K562 (cell line): ENCODE data around the gene SOX4. TPM values are rescaled to one million over a fixed set of nuclear protein-coding genes. Genes with fewer than 3 reads are reported as not detected.
A peak's percentile ranks its signal among the peaks of the same experiment; 100 is the strongest.

Experiments used
- ATAC-seq: fragments of 200-7000 bp; cut with Tn5 transposase; 3 replicates; pipeline ENCODE4 v1.9.1; 2020; ENCODE audit warnings: moderate library complexity
- BruUV-seq: library from RNA; stranded (reverse); fragments of 400-500 nt; replicated peaks from 2 replicates; lab custom pipeline; 2021; lab: Mats Ljungman, UMichigan
- CTCF ChIA-PET: fragments of 300-600 bp; formaldehyde crosslinking; extraction: SDS; loops from one replicate; lab custom pipeline; 2021; ENCODE audit warnings: low intra/inter-chr PET ratio; lab: Yijun Ruan, JAX
- POLR2A ChIA-PET: fragments of 300-600, 350-650 bp; sonication (Branson Sonifier 250); formaldehyde crosslinking; extraction: SDS; loops from one replicate; lab custom pipeline; 2021; ENCODE audit warnings: antibody characterized with exemption, inconsistent platforms; lab: Yijun Ruan, JAX
- DNase-seq, 4 experiments: peaks; one replicate each; pipeline versions ENCODE4 v3.0.0 to v3.0.0-alpha.2; 2011 to 2018; ENCODE audit warnings: low spot score in 3 of 4, mixed read lengths in 3 of 4; ENCODE audit errors: extremely low read depth in 1 of 4
- FAIRE-seq: peaks from 2 replicates; lab custom pipeline; 2011; peaks lifted over from hg19 to GRCh38; lab: Jason Lieb, UNC
- H2AFZ ChIP-seq: 2 replicates; pipeline ENCODE4 v1.6.0; 2011; ENCODE audit warnings: low read depth, low read length, control low read depth, inconsistent platforms
- H3K27ac ChIP-seq: fragments of 200-600 bp; 3 replicates; pipeline ENCODE4 v1.8.0; 2011; ENCODE audit warnings: low read depth, mild to moderate bottlenecking, control low read depth, inconsistent platforms, low read length, moderate library complexity, mixed read lengths; ENCODE audit errors: extremely low read depth
- H3K27me3 ChIP-seq, 2 experiments: fragments of 300-600 bp in 1 of 2; 2 replicates in 1 of 2; 3 replicates in 1 of 2; pipeline versions ENCODE4 v1.6.0 to v1.8.0; 2011; ENCODE audit warnings: inconsistent platforms in 2 of 2, low read length in 2 of 2, mild to moderate bottlenecking in 1 of 2, mixed read lengths in 1 of 2, moderate library complexity in 1 of 2; ENCODE audit not compliant: control insufficient read depth in 2 of 2, insufficient read depth in 2 of 2
- H3K36me3 ChIP-seq: fragments of 300-600 bp; 3 replicates; pipeline ENCODE4 v1.8.0; 2011; ENCODE audit warnings: mild to moderate bottlenecking, low read length, inconsistent platforms; ENCODE audit not compliant: control insufficient read depth, insufficient read depth
- H3K4me1 ChIP-seq, 2 experiments: fragments of 200-600 bp in 1 of 2; replicated peaks in 1 of 2; 2 replicates in 1 of 2; 3 replicates in 1 of 2; pipeline versions ENCODE4 v1.5.1 to v1.8.0; 2011; ENCODE audit warnings: inconsistent platforms in 2 of 2, low read length in 2 of 2, mild to moderate bottlenecking in 1 of 2, mixed read lengths in 1 of 2, moderate library complexity in 1 of 2; ENCODE audit not compliant: control insufficient read depth in 2 of 2, insufficient read depth in 2 of 2
- H3K4me2 ChIP-seq: 2 replicates; pipeline ENCODE4 v1.6.1; 2011; ENCODE audit warnings: low read length, control low read depth, inconsistent platforms, mixed read lengths; ENCODE audit not compliant: insufficient read depth
- H3K4me3 ChIP-seq: fragments of 200-600 bp; sonication (generic), shearing (Covaris generic); 2 replicates; pipeline ENCODE4 v1.5.1; 2016; ENCODE audit warnings: control low read depth, inconsistent platforms
- H3K79me2 ChIP-seq: fragments of 200-600 bp; 3 replicates; pipeline ENCODE4 v1.8.0; 2011; ENCODE audit warnings: low read length, inconsistent platforms; ENCODE audit not compliant: control insufficient read depth, insufficient read depth
- H3K9ac ChIP-seq, 2 experiments: 2 replicates each; pipeline versions ENCODE4 v1.6.0 to v1.6.1; 2011; ENCODE audit warnings: low read depth in 2 of 2, low read length in 2 of 2, control low read depth in 1 of 2, inconsistent platforms in 1 of 2, mild to moderate bottlenecking in 1 of 2, mixed read lengths in 1 of 2; ENCODE audit not compliant: insufficient read depth in 1 of 2
- H3K9me1 ChIP-seq: one replicate; pipeline ENCODE4 v1.6.0; 2011; ENCODE audit warnings: inconsistent platforms, mild to moderate bottlenecking, low read length, moderate library complexity; ENCODE audit not compliant: control insufficient read depth, insufficient read depth
- H3K9me3 ChIP-seq: replicated peaks from 2 replicates; pipeline ENCODE4 v1.5.1; 2011; ENCODE audit warnings: low read depth, low read length, inconsistent platforms; ENCODE audit not compliant: control insufficient read depth, insufficient read depth
- H4K20me1 ChIP-seq: replicated peaks from 2 replicates; pipeline ENCODE4 v1.6.1; 2011; ENCODE audit warnings: low read length, inconsistent platforms, mixed read lengths; ENCODE audit not compliant: control insufficient read depth, insufficient read depth
- ATF7 ChIP-seq: fragments of 450-650 bp; IDR thresholded peaks from 2 replicates; pipeline ENCODE4 v1.7.1; 2014; ENCODE audit warnings: mild to moderate bottlenecking, moderate library complexity
- BCOR ChIP-seq: fragments of 450-650 bp; IDR thresholded peaks from 2 replicates; pipeline ENCODE4 v1.6.1; 2016
- HDAC1 ChIP-seq, 2 experiments: fragments of 450-650 bp; IDR thresholded peaks; 2 replicates each; pipeline ENCODE4 v1.6.1; 2016 to 2017; ENCODE audit warnings: inconsistent platforms in 1 of 2, mild to moderate bottlenecking in 1 of 2, moderate library complexity in 1 of 2
- HNRNPLL ChIP-seq: fragments of 200-400 bp; formaldehyde crosslinking; IDR thresholded peaks from 2 replicates; pipeline ENCODE4 v1.6.1; 2017; ENCODE audit warnings: low read length, low read depth, mild to moderate bottlenecking; ENCODE audit not compliant: poor library complexity, severe bottlenecking
- MECOM ChIP-seq: fragments of 250-450 bp; sonication (Bioruptor Pico); IDR thresholded peaks from 2 replicates; pipeline ENCODE4 v1.8.0; 2022; ENCODE audit warnings: inconsistent platforms
- PCBP1 ChIP-seq: fragments of 200-400 bp; formaldehyde crosslinking; IDR thresholded peaks from 2 replicates; pipeline ENCODE4 v1.6.1; 2018; ENCODE audit warnings: mild to moderate bottlenecking, low read depth, low read length; ENCODE audit not compliant: poor library complexity, severe bottlenecking
- SAFB ChIP-seq: fragments of 200-400 bp; formaldehyde crosslinking; IDR thresholded peaks from 2 replicates; pipeline ENCODE4 v1.6.1; 2017; ENCODE audit warnings: low read depth, low read length, borderline replicate concordance
- SP2 ChIP-seq: IDR thresholded peaks from 2 replicates; pipeline ENCODE4 v1.6.1; 2011; ENCODE audit warnings: mild to moderate bottlenecking, low read depth, low read length, moderate library complexity; ENCODE audit not compliant: poor library complexity, severe bottlenecking; ENCODE audit errors: extremely low read depth
- SRSF3 ChIP-seq: fragments of 200-400 bp; formaldehyde crosslinking; IDR thresholded peaks from 2 replicates; pipeline ENCODE4 v1.6.1; 2016; ENCODE audit warnings: mild to moderate bottlenecking, low read length, moderate library complexity; ENCODE audit not compliant: insufficient read depth
- TAL1 ChIP-seq: fragments of 450-650 bp; IDR thresholded peaks from 2 replicates; pipeline ENCODE4 v1.6.1; 2016; ENCODE audit warnings: mild to moderate bottlenecking
- YBX1 ChIP-seq: fragments of 450-650 bp; IDR thresholded peaks from 2 replicates; pipeline ENCODE4 v1.7.1; 2016; ENCODE audit warnings: mild to moderate bottlenecking
- ZNF143 ChIP-seq: sonication (generic); formaldehyde crosslinking; IDR thresholded peaks from 2 replicates; pipeline ENCODE4 v1.9.0; 2022; ENCODE audit warnings: mild to moderate bottlenecking, missing genetic modification reagents
- ZNF311 ChIP-seq: fragments of 250-450 bp; sonication (Bioruptor Pico); IDR thresholded peaks from 2 replicates; pipeline ENCODE4 v1.4.0; 2020; ENCODE audit warnings: mild to moderate bottlenecking, moderate library complexity
- WGBS: fragments of 100-300 bp; shearing (Covaris generic); methylation state at CpG from one replicate; pipeline ENCODE4 v1.1.6; 2016; ENCODE audit warnings: low coverage, mixed read lengths; ENCODE audit not compliant: insufficient coverage; ENCODE audit errors: missing lambda C conversion rate; 5-methylcytosine and 5-hydroxymethylcytosine counted together
- in situ Hi-C: fragments of 300-500 bp; cut with MboI; formaldehyde crosslinking; loops from 4 replicates; pipeline ENCODE4 v1.15.0; 2018; ENCODE audit warnings: inconsistent platforms, mixed read lengths
- intact Hi-C: fragments of 100-400 bp; cut with micrococcal nuclease; formaldehyde crosslinking; loops from 2 replicates; pipeline ENCODE4 v1.14.2; 2022
- polyA plus RNA-seq, 8 experiments: library from polyadenylated mRNA; depleted of rRNA in 4 of 8; stranded (reverse) in 5 of 8; unstranded in 3 of 8; fragments of >200 nt; fragmentation: Nextera tagmentation in 2 of 8; fragmentation: Illumina TruSeq in 1 of 8; extraction: Ambion mirVana in 2 of 8; extraction: Trizol in 1 of 8; gene quantifications; 2 replicates each; pipeline versions ENCODE4 v1.2.1 to v1.2.3, GENCODE V29; 2011 to 2014; ENCODE audit warnings: inconsistent platforms in 1 of 8, missing spikeins in 1 of 8
- total RNA-seq, 7 experiments: library from RNA; depleted of rRNA in 6 of 7; stranded (reverse); fragments of >200 nt in 6 of 7; fragmentation: Illumina TruSeq in 2 of 7; extraction: Trizol in 2 of 7; gene quantifications; 2 replicates each; pipeline versions ENCODE4 v1.2.1 to v1.2.3, GENCODE V29; 2011 to 2021; ENCODE audit warnings: low replicate concordance in 1 of 7
- TF ChIP-seq, protein P1 (sequence below): fragments of 450-650 bp; IDR thresholded peaks from one replicate; pipeline ENCODE4 v1.6.1; 2018; ENCODE audit warnings: mild to moderate bottlenecking, moderate library complexity; ENCODE audit not compliant: partially characterized antibody

Gene SOX4
- total and polyA plus RNA-seq, 9 of the 15 experiments (the other 6 are each of a cell fraction or from before 2014, with no cell fraction given), result 0.03 to 0.29 (median 0.04) TPM

DNA sequence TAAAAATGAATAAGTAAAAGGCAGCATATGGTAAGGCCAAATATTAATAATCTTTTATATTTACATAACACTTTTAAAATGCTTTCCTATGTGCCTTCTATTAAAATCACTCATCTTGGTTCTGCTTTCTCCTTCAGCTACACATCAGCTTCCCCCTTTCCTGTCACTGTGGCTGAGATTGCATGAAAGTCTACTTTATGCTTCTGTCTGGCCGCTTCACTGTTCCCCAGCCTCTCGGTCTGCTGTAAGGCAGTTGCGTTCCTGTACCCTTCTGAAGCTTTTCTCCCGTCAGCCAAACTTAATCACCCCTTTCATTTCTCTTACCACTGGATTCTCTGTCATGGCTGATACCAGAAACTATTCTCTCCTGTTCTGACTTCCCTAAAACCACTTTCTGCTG is 34.6 kb downstream of the SOX4 start:
- H3K4me2 ChIP-seq, result no peak overlapping the region
- WGBS, result 5% methylated on average over 4 of the region's 4 CpGs
- CTCF ChIA-PET, result no interaction called here

DNA sequence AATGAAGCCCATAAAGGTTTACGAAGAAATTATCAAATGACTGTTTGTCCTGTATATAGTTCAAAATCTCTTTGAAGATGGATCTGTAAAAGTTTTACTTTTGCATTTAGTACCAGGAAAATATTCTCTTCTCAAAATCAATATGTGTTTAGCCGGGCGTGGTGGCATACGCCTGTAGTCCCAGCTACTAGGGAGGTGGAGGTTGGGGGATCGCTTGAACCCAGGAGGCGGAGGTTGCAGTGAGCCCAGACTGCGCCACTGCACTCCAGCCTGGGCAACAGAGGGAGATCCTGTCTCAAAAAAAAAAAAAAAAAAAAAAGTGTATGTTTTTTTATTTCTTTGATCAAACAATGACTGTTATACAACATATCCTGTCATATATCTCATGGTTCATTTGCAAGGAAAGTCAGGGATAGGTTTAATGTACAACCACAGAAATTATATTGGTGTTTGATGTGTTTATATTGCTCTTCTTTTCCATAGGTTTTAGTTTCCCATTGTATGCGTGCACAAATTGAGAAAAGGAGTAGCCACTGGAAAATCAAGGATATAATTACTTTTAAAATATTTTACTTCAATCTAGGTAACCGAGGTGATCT is 40.1 kb downstream of the SOX4 start:
- Histone ChIP-seq H2AFZ (no peak overlapping the region), H3K27ac (no peak overlapping the region), H3K4me2 (no peak overlapping the region), H3K27me3 (peaks cover 7 to 18% of the 10 kb centered on the region in 2 experiments; a peak in 3 of 5 replicates), H3K9me3 (no peaks in the 10 kb centered on the region), H3K9ac (no peak overlapping the region), H3K79me2 (no peaks in the 10 kb centered on the region), H3K36me3 (no peaks in the 10 kb centered on the region), H4K20me1 (no peaks in the 10 kb centered on the region), H3K9me1 (no peaks in the 10 kb centered on the region), H3K4me3 (no peak overlapping the region), H3K4me1 (no peaks in the 10 kb centered on the region)
- in situ Hi-C loops, result no loop called here
- ChIA-PET POLR2A (no interaction called here), CTCF (no interaction called here)
- FAIRE-seq, result no peak
- no peak for ATAC-seq
- intact Hi-C loops, result no loop called here
- DNase-seq, result no peak
- TF ChIP-seq MECOM (CRISPR knock-in tag), result no peak
- TF ChIP-seq BCOR, result no peak
- no peak for TF ChIP-seq SP2
- no peak for TF ChIP-seq ZNF311
- TF ChIP-seq ZNF143, result no peak
- TF ChIP-seq HNRNPLL, result no peak
- no peak for TF ChIP-seq SRSF3
- no peak for TF ChIP-seq YBX1
- TF ChIP-seq, protein P1, sequence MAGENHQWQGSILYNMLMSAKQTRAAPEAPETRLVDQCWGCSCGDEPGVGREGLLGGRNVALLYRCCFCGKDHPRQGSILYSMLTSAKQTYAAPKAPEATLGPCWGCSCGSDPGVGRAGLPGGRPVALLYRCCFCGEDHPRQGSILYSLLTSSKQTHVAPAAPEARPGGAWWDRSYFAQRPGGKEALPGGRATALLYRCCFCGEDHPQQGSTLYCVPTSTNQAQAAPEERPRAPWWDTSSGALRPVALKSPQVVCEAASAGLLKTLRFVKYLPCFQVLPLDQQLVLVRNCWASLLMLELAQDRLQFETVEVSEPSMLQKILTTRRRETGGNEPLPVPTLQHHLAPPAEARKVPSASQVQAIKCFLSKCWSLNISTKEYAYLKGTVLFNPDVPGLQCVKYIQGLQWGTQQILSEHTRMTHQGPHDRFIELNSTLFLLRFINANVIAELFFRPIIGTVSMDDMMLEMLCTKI, result no peak
- TF ChIP-seq HDAC1 (IDR thresholded peaks at IDR 0.05), result no peak
- no peak for TF ChIP-seq PCBP1
- no peak for TF ChIP-seq TAL1
- TF ChIP-seq ATF7, result no peak
- WGBS, result 4% methylated on average over 9 of the region's 9 CpGs
- no TSS peak for BruUV-seq

More for the DNA sequence above, 34.6 kb downstream of the SOX4 start:
- no peak overlapping the region for H3K27ac ChIP-seq
- no peaks in the 10 kb centered on the region for H3K9me1 ChIP-seq
- H3K79me2 ChIP-seq, result no peaks in the 10 kb centered on the region
- ATAC-seq (0 out of 3 replicates have a peak, but pooled peaks have one; percentile 29), FAIRE-seq (no peak), DNase-seq (no peak)
- in situ Hi-C loops, result no loop called here
- no peak overlapping the region for H3K4me3 ChIP-seq
- no peak overlapping the region for H2AFZ ChIP-seq
- H3K36me3 ChIP-seq, result no peaks in the 10 kb centered on the region
- POLR2A ChIA-PET, result no interaction called here
- no TSS peak for BruUV-seq
- intact Hi-C loops, result no loop called here
- peaks cover 10 to 15% of the 10 kb centered on the region in 2 experiments; a peak in 3 of 5 replicates for H3K27me3 ChIP-seq
- no peak for TF ChIP-seq SAFB
- no peaks in the 10 kb centered on the region for H3K9me3 ChIP-seq
- no peaks in the 10 kb centered on the region for H4K20me1 ChIP-seq
- no peak overlapping the region for H3K9ac ChIP-seq
- no peaks in the 10 kb centered on the region for H3K4me1 ChIP-seq
